ENCODE data around the gene NTMT1. TPM values are rescaled to one million over a fixed set of nuclear protein-coding genes. Genes with fewer than 3 reads are reported as not detected.
"Not testable (repeated sequence)": the region's sequence is repeated elsewhere in the genome, so short reads cannot be mapped to it uniquely, and the experiment has no call there.

The NTMT1 gene
- total RNA-seq, 2 donors from 2014 or later, result 39.3 to 51.9 TPM

DNA sequence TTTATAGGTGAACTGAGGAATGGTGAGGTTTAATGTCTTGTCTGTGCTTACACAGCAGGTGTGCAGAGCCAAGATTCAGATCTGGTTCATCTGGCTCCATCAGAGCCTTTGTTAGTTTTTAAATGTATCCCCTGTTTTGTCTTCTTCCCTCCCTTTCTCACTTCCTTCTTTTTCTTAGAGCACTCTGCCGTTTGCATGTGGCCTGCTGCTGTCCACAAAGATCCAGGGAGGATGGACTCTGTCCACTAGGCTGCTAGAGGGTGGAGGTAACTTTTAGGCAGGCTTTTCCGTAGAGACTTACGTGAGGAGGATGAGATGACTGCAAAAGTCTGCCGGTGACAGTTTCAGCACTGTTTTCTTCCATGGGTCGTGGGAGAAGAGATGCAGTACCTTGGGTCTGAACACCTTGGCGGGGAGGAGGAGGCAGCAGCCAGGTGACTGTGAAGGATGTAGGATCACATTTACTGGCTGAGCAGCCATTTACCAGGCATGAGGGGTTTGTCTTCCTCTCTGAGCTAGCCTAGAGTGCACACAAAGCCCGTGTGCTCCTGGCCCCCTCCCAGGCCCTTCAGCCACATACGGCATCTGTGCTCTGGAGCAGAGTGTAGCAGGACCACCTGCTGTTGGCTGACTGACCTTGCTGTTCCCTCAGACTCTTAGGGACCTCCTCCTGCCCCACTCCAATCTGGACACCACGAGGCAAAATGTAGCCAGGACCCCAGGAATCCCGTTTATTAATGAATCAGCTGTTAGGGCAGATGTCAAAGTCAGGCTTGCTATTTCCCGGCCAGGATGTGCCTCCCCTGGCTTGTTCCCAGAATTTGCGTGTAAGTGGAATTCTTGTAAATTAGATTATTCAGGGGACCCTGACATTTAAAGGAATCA, 1.8 kb downstream of the NTMT1 start:
- DNase-seq (no peak), ATAC-seq (replicated peaks in 1 of 2) (no peak)
- Mint-ChIP-seq H3K27me3 (ENCODE audit: low read depth) (peaks cover 7% of the 10 kb centered on the region), H3K4me1 (ENCODE audit: low read depth) (peaks cover 77% of the 10 kb centered on the region), H3K9me3 (no peaks in the 10 kb centered on the region), H3K36me3 (ENCODE audit: insufficient read depth in 2 of 2) (peaks cover 0 to 6% of the 10 kb centered on the region in 2 donors), H3K27ac (peak overlapping the region; percentile 40), H3K4me3 (peak overlapping the region; percentile 82 to 90)

DNA sequence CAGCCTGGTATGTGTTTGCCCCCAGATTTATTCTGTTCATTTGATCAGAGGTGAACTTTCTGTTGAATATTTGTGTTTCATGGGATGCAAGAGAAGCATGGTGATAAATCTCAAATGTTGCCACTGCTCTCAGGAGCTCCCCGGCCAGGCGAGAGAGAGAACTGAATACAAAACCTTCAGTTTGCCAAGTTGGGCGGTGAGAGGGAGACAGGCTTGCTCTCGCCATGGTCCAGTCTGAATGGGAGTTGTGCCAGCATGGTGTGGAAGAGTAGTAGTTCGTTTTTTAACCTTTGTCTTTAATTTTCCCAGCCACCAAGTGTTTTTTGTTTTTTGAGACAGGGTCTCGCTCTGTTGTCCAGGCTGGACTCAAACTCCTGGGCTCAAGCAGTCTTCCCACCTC, 2.7 kb downstream of the NTMT1 start:
- ATAC-seq (replicated peaks in 1 of 2), result no peak
- Mint-ChIP-seq H3K9me3 (no peaks in the 10 kb centered on the region), H3K27ac (peak overlapping the region; percentile 55), H3K4me1 (ENCODE audit: low read depth) (peaks cover 77% of the 10 kb centered on the region), H3K27me3 (ENCODE audit: low read depth) (no peaks in the 10 kb centered on the region), H3K4me3 (peak overlapping the region; percentile 17 to 40), H3K36me3 (ENCODE audit: insufficient read depth in 2 of 2) (peaks cover 0 to 6% of the 10 kb centered on the region in 2 donors)
- DNase-seq, result no peak

DNA sequence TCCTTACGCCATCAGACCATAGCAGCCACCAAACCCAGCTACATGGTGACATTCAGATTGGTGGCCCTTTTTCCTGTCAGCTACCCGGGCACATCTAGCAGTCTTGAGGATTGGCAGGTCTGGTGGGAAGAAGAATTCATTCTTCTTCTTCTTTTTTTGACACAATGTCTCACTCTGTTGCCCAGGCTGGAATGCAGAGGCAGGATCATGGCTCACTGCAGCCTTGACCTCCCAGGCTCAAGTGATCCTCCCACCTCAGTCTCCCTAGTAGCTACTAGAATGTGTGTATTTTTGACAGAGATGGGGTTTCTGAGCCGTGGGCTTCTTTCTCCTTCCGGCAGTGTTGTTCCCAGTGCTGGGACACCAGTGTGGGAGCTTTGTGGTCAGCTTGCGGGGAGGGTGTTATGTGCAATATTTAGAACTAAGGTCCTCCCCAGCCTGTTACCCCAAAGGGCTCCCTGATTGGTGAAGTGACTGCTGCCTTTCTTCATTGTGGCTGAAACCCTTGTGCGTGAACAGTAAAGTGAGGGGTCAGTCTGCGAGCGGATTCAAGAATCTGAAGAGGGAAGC, 3.4 kb downstream of the NTMT1 start:
- ATAC-seq (replicated peaks in 1 of 2) (no peak), DNase-seq (no peak)
- H3K36me3 Mint-ChIP-seq (ENCODE audit: insufficient read depth in 2 of 2), result peaks cover 0 to 6% of the 10 kb centered on the region in 2 donors
- H3K4me1 Mint-ChIP-seq (ENCODE audit: low read depth), result peaks cover 74% of the 10 kb centered on the region
- H3K27ac Mint-ChIP-seq, result peak overlapping the region; percentile 22
- H3K27me3 Mint-ChIP-seq (ENCODE audit: low read depth), result no peaks in the 10 kb centered on the region
- peak overlapping the region in 1 of 2 donors; percentile 17 for H3K4me3 Mint-ChIP-seq
- no peaks in the 10 kb centered on the region for H3K9me3 Mint-ChIP-seq

- Mint-ChIP-seq H3K36me3 (ENCODE audit: insufficient read depth in 2 of 2) (peaks cover 0 to 8% of the 10 kb centered on the region in 2 donors), H3K27me3 (ENCODE audit: low read depth) (no peaks in the 10 kb centered on the region), H3K4me1 (ENCODE audit: low read depth) (peaks cover 62% of the 10 kb centered on the region), H3K4me3 (peak overlapping the region in 1 of 2 donors; percentile 48), H3K27ac (peak overlapping the region; percentile 56), H3K9me3 (no peaks in the 10 kb centered on the region)
- ATAC-seq (replicated peaks in 1 of 2) (peak in 1 of 2 donors; percentile 59), DNase-seq (no peak)
Measured at GRCh38 chr9:129630967-129631673, 5.2 kb downstream of the NTMT1 start.

DNA sequence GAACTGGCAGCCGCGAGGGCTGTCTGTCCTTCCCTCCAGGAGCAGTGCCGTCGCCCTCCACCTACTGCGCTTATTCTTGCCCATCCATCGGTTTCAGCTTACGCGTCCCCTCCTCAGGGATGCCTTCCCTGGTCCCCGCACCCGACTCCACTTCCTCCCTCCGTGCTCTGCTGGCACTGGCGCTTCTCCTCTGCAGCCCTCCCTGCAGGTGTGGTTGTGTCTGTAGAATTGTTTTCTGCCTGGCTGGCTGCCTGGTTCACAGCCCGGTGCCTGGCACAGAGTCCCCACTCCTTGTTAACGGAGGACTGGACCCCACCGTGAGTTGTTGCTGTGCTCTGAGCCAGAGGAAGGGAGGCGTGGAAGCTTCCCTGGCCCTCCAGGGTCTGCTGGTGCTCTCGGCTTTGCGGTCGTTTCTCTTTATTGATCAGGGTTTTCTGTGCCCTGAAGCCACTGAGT, 5.7 kb downstream of the NTMT1 start:
- Mint-ChIP-seq H3K4me3 (peak overlapping the region in 1 of 2 donors; percentile 48), H3K27me3 (ENCODE audit: low read depth) (no peaks in the 10 kb centered on the region), H3K36me3 (ENCODE audit: insufficient read depth in 2 of 2) (peaks cover 0 to 8% of the 10 kb centered on the region in 2 donors), H3K9me3 (no peaks in the 10 kb centered on the region), H3K4me1 (ENCODE audit: low read depth) (peaks cover 61% of the 10 kb centered on the region), H3K27ac (peak overlapping the region; percentile 21)
- ATAC-seq (replicated peaks in 1 of 2), result no peak
- no peak for DNase-seq

GRCh38 chr9:129632460-129632859, 6.5 kb downstream of the NTMT1 start:
- peak; percentile 26 to 39 for ATAC-seq (replicated peaks in 1 of 2)
- peaks cover 0 to 8% of the 10 kb centered on the region in 2 donors for H3K36me3 Mint-ChIP-seq (ENCODE audit: insufficient read depth in 2 of 2)
- no peak overlapping the region for H3K27ac Mint-ChIP-seq

GRCh38 chr9:129633207-129633606, 7.2 kb downstream of the NTMT1 start:
- DNase-seq (no peak), ATAC-seq (replicated peaks in 1 of 2) (no peak)
- no peak overlapping the region for H3K27ac Mint-ChIP-seq
- no peak overlapping the region for H3K4me3 Mint-ChIP-seq
- no peaks in the 10 kb centered on the region for H3K27me3 Mint-ChIP-seq (ENCODE audit: low read depth)
- H3K4me1 Mint-ChIP-seq (ENCODE audit: low read depth), result peaks cover 52% of the 10 kb centered on the region
- H3K9me3 Mint-ChIP-seq, result no peaks in the 10 kb centered on the region
- peaks cover 1 to 9% of the 10 kb centered on the region in 2 donors for H3K36me3 Mint-ChIP-seq (ENCODE audit: insufficient read depth in 2 of 2)

More at GRCh38 chr9:129632460-129632859, 6.5 kb downstream of the NTMT1 start:
- DNase-seq, result no peak
- Mint-ChIP-seq H3K27me3 (ENCODE audit: low read depth) (no peaks in the 10 kb centered on the region), H3K4me3 (no peak overlapping the region), H3K9me3 (no peaks in the 10 kb centered on the region), H3K4me1 (ENCODE audit: low read depth) (peaks cover 53% of the 10 kb centered on the region)

DNA sequence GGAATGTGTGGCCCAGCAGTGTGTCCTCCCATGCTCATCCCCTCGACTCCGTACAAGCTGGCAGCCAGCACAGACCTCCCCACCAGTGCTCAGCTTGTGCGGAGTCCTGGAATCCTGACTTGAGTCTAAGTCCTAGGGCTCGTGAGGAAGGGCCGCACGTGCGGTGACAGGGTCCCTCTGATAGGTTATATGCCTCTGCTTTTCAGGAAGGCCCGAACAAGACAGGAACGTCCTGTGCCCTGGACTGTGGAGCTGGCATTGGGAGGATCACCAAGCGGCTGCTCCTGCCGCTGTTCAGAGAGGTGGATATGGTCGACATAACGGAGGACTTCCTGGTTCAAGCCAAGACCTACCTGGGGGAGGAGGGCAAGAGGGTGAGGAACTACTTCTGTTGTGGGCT, 7.9 kb downstream of the NTMT1 start:
- no peaks in the 10 kb centered on the region for H3K9me3 Mint-ChIP-seq
- peaks cover 3 to 11% of the 10 kb centered on the region in 2 donors for H3K36me3 Mint-ChIP-seq (ENCODE audit: insufficient read depth in 2 of 2)
- H3K27me3 Mint-ChIP-seq (ENCODE audit: low read depth), result no peaks in the 10 kb centered on the region
- H3K4me1 Mint-ChIP-seq (ENCODE audit: low read depth), result peaks cover 49% of the 10 kb centered on the region
- ATAC-seq (replicated peaks in 1 of 2) (no peak), DNase-seq (no peak)
- no peak overlapping the region for H3K4me3 Mint-ChIP-seq
- H3K27ac Mint-ChIP-seq, result no peak overlapping the region

- Mint-ChIP-seq H3K9me3 (no peaks in the 10 kb centered on the region), H3K4me3 (no peak overlapping the region), H3K36me3 (ENCODE audit: insufficient read depth in 2 of 2) (peaks cover 3 to 9% of the 10 kb centered on the region in 2 donors), H3K27me3 (ENCODE audit: low read depth) (no peaks in the 10 kb centered on the region), H3K27ac (no peak overlapping the region), H3K4me1 (ENCODE audit: low read depth) (peaks cover 39% of the 10 kb centered on the region)
- DNase-seq (no peak), ATAC-seq (replicated peaks in 1 of 2) (no peak)
Measured at GRCh38 chr9:129635099-129636065, 9.4 kb downstream of the NTMT1 start.

- H3K9me3 Mint-ChIP-seq; H3K27ac Mint-ChIP-seq; H3K27me3 Mint-ChIP-seq (ENCODE audit: low read depth); DNase-seq; H3K4me3 Mint-ChIP-seq; ATAC-seq (replicated peaks in 1 of 2); H3K36me3 Mint-ChIP-seq (ENCODE audit: insufficient read depth in 2 of 2): not testable (repeated sequence)
- H3K4me1 Mint-ChIP-seq (ENCODE audit: low read depth), result peaks cover 39% of the 10 kb centered on the region
Measured at GRCh38 chr9:129636343-129636742, 10.4 kb downstream of the NTMT1 start.

GRCh38 chr9:129637102-129637501, 11.1 kb downstream of the NTMT1 start:
- no peak for DNase-seq
- peaks cover 34% of the 10 kb centered on the region for H3K4me1 Mint-ChIP-seq (ENCODE audit: low read depth)
- no peak overlapping the region for H3K27ac Mint-ChIP-seq
- no peaks in the 10 kb centered on the region for H3K27me3 Mint-ChIP-seq (ENCODE audit: low read depth)
- peaks cover 3 to 7% of the 10 kb centered on the region in 2 donors for H3K36me3 Mint-ChIP-seq (ENCODE audit: insufficient read depth in 2 of 2)
- H3K4me3 Mint-ChIP-seq, result no peak overlapping the region
- no peak for ATAC-seq (replicated peaks in 1 of 2)
- no peaks in the 10 kb centered on the region for H3K9me3 Mint-ChIP-seq
